Neural cell (in vitro differentiated cells): ENCODE results near the gene ANTXR1. TPM values are rescaled to one million over a fixed set of nuclear protein-coding genes. Genes with fewer than 3 reads are reported as not detected.

Experiments used
- H2AFZ ChIP-seq: fragments of 200-600, 300-800 bp; sonication (generic), shearing (Covaris generic); 2 replicates; pipeline ENCODE4 v1.6.0; 2014; ENCODE audit warnings: low read depth, mild to moderate bottlenecking, antibody characterized with exemption, low read length, moderate library complexity
- H3F3A ChIP-seq: fragments of 200-600 bp; shearing (Covaris generic); 2 replicates; pipeline ENCODE4 v1.6.1; 2016; ENCODE audit warnings: mild to moderate bottlenecking, moderate library complexity, mixed read lengths, antibody characterized with exemption, low read length; ENCODE audit not compliant: insufficient read depth, poor library complexity, severe bottlenecking
- H3K27ac ChIP-seq: fragments of 200-600, 300-800 bp; sonication (generic), shearing (Covaris generic); 2 replicates; pipeline ENCODE4 v1.5.1; 2014; ENCODE audit warnings: mild to moderate bottlenecking, low read length, moderate library complexity
- H3K27me3 ChIP-seq: fragments of 300-800, 200-600 bp; sonication (generic), shearing (Covaris generic); 2 replicates; pipeline ENCODE4 v1.6.0; 2014; ENCODE audit warnings: mild to moderate bottlenecking, low read depth, low read length, moderate library complexity; ENCODE audit not compliant: insufficient read depth
- H3K36me3 ChIP-seq: fragments of 300-800, 200-600 bp; sonication (generic), shearing (Covaris generic); 2 replicates; pipeline ENCODE4 v1.5.1; 2014; ENCODE audit warnings: mild to moderate bottlenecking, antibody characterized with exemption, low read length, moderate library complexity; ENCODE audit not compliant: insufficient read depth
- H3K4me2 ChIP-seq: fragments of 300-800, 200-600 bp; sonication (generic), shearing (Covaris generic); 2 replicates; pipeline ENCODE4 v1.6.0; 2014; ENCODE audit warnings: mild to moderate bottlenecking, low read length
- H3K4me3 ChIP-seq: fragments of 300-800, 200-600 bp; sonication (generic), shearing (Covaris generic); 2 replicates; pipeline ENCODE4 v1.5.1; 2014; ENCODE audit warnings: mild to moderate bottlenecking, low read length, moderate library complexity
- H3K79me2 ChIP-seq: fragments of 200-600 bp; shearing (Covaris generic); replicated peaks from 2 replicates; pipeline ENCODE4 v1.6.0; 2014; ENCODE audit warnings: mild to moderate bottlenecking, low read length, moderate library complexity; ENCODE audit not compliant: insufficient read depth
- H3K9ac ChIP-seq: fragments of 300-800, 200-600 bp; sonication (generic), shearing (Covaris generic); 2 replicates; pipeline ENCODE4 v1.6.1; 2016; ENCODE audit warnings: mild to moderate bottlenecking, low read length, mixed read lengths
- H3K9me2 ChIP-seq: fragments of 200-600 bp; shearing (Covaris generic); 2 replicates; pipeline ENCODE4 v1.6.1; 2016; ENCODE audit warnings: mild to moderate bottlenecking, low read length, mixed read lengths; ENCODE audit not compliant: insufficient read depth
- H3K9me3 ChIP-seq: fragments of 200-600, 300-800 bp; sonication (generic), shearing (Covaris generic); 2 replicates; pipeline ENCODE4 v1.6.1; 2016; ENCODE audit warnings: mild to moderate bottlenecking, mixed run types, low read length, moderate library complexity, mixed read lengths
- H4K20me1 ChIP-seq: fragments of 200-600 bp; shearing (Covaris generic); 2 replicates; pipeline ENCODE4 v1.6.1; 2016; ENCODE audit warnings: mild to moderate bottlenecking, mixed run types; ENCODE audit not compliant: insufficient read depth
- EP300 ChIP-seq: fragments of 450-650 bp; conservative IDR thresholded peaks from 2 replicates; pipeline ENCODE4 v1.6.1; 2014; ENCODE audit warnings: antibody characterized with exemption, mild to moderate bottlenecking, moderate library complexity; ENCODE audit not compliant: poor library complexity, severe bottlenecking
- EZH2 ChIP-seq: fragments of 200-600, 300-800 bp; shearing (Covaris generic), sonication (generic); IDR thresholded peaks from 2 replicates; pipeline ENCODE4 v1.6.1; 2014; ENCODE audit warnings: antibody characterized with exemption, low read length, borderline replicate concordance, mild to moderate bottlenecking; ENCODE audit not compliant: insufficient read depth, poor library complexity, severe bottlenecking
- MXI1 ChIP-seq: fragments of 450-650 bp; conservative IDR thresholded peaks from 2 replicates; pipeline ENCODE4 v1.6.1; 2014; ENCODE audit warnings: antibody characterized with exemption, mild to moderate bottlenecking; ENCODE audit not compliant: poor library complexity, severe bottlenecking
- POLR2AphosphoS5 ChIP-seq: IDR thresholded peaks from 2 replicates; pipeline ENCODE4 v1.6.1; 2012
- RAD21 ChIP-seq: fragments of 450-650 bp; conservative IDR thresholded peaks from 2 replicates; pipeline ENCODE4 v1.6.1; 2014; ENCODE audit warnings: antibody characterized with exemption, mild to moderate bottlenecking, moderate library complexity
- REST ChIP-seq: IDR thresholded peaks from 2 replicates; pipeline ENCODE4 v1.6.1; 2012; ENCODE audit warnings: borderline replicate concordance
- SMC3 ChIP-seq: fragments of 450-650 bp; conservative IDR thresholded peaks from 2 replicates; pipeline ENCODE4 v1.6.1; 2014; ENCODE audit warnings: antibody characterized with exemption, mild to moderate bottlenecking, moderate library complexity; ENCODE audit not compliant: poor library complexity
- TAF1 ChIP-seq: IDR thresholded peaks from 2 replicates; pipeline ENCODE4 v1.6.1; 2012; ENCODE audit warnings: low read depth
- polyA plus RNA-seq: library from polyadenylated mRNA; depleted of rRNA; stranded (reverse); fragments of >200 nt; gene quantifications from 2 replicates; pipeline ENCODE4 v1.2.3, GENCODE V29; 2014
- TF ChIP-seq, protein P1 (sequence below): fragments of 450-650 bp; IDR thresholded peaks from 2 replicates; pipeline ENCODE4 v1.5.1; 2014; ENCODE audit warnings: antibody characterized with exemption, mild to moderate bottlenecking, moderate library complexity; ENCODE audit not compliant: poor library complexity, severe bottlenecking

Gene ANTXR1
- polyA plus RNA-seq, 1 donor from 2014 or later, result 4.9 TPM

GRCh38 chr2:69060938-69061501 lies 48.0 kb downstream of the ANTXR1 start:
- H3K79me2 ChIP-seq, result no peaks in the 10 kb centered on the region
- no peaks in the 10 kb centered on the region for H3K9me2 ChIP-seq
- H2AFZ ChIP-seq, result no peak overlapping the region
- no peaks in the 10 kb centered on the region for H3F3A ChIP-seq
- H3K4me2 ChIP-seq, result no peak overlapping the region
- no peaks in the 10 kb centered on the region for H4K20me1 ChIP-seq
- no peak overlapping the region for H3K27ac ChIP-seq
- H3K9ac ChIP-seq, result no peak overlapping the region
- H3K9me3 ChIP-seq, result peaks cover 16% of the 10 kb centered on the region
- no peaks in the 10 kb centered on the region for H3K27me3 ChIP-seq
- TF ChIP-seq TAF1 (no peak), REST (no peak), POLR2AphosphoS5 (no peak), RAD21 (no peak)
- H3K36me3 ChIP-seq, result peaks cover 5% of the 10 kb centered on the region
- no peak overlapping the region for H3K4me3 ChIP-seq

GRCh38 chr2:69061525-69061924 lies 48.5 kb downstream of the ANTXR1 start:
- Histone ChIP-seq H3K79me2 (no peaks in the 10 kb centered on the region), H3K9me2 (no peaks in the 10 kb centered on the region), H3K36me3 (peaks cover 5% of the 10 kb centered on the region), H3K27ac (no peak overlapping the region), H3F3A (no peaks in the 10 kb centered on the region), H2AFZ (no peak overlapping the region), H3K4me2 (no peak overlapping the region), H3K9ac (no peak overlapping the region), H3K4me3 (no peak overlapping the region), H3K27me3 (no peaks in the 10 kb centered on the region), H3K9me3 (peaks cover 16% of the 10 kb centered on the region), H4K20me1 (no peaks in the 10 kb centered on the region)
- TF ChIP-seq MXI1 (no peak), TAF1 (no peak), REST (no peak), EZH2 (no peak), EP300 (no peak), RAD21 (no peak), SMC3 (no peak), POLR2AphosphoS5 (no peak)
- TF ChIP-seq, protein P1, sequence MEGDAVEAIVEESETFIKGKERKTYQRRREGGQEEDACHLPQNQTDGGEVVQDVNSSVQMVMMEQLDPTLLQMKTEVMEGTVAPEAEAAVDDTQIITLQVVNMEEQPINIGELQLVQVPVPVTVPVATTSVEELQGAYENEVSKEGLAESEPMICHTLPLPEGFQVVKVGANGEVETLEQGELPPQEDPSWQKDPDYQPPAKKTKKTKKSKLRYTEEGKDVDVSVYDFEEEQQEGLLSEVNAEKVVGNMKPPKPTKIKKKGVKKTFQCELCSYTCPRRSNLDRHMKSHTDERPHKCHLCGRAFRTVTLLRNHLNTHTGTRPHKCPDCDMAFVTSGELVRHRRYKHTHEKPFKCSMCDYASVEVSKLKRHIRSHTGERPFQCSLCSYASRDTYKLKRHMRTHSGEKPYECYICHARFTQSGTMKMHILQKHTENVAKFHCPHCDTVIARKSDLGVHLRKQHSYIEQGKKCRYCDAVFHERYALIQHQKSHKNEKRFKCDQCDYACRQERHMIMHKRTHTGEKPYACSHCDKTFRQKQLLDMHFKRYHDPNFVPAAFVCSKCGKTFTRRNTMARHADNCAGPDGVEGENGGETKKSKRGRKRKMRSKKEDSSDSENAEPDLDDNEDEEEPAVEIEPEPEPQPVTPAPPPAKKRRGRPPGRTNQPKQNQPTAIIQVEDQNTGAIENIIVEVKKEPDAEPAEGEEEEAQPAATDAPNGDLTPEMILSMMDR, result no peak
